MG63 (cell line): ENCODE measurements around the gene ATP8A1. TPM values are rescaled to one million over a fixed set of nuclear protein-coding genes. Genes with fewer than 3 reads are reported as not detected.

Experiments used
- DNase-seq: peaks from one replicate; pipeline ENCODE4 v3.0.0-alpha.2; 2020
- H3K27me3 ChIP-seq: fragments of 250-450 bp; sonication (Bioruptor Pico); 2 replicates; pipeline ENCODE4 v1.5.1; 2020; ENCODE audit warnings: mild to moderate bottlenecking, moderate library complexity
- H3K36me3 ChIP-seq: fragments of 250-450 bp; sonication (Bioruptor Pico); 2 replicates; pipeline ENCODE4 v1.5.1; 2020; ENCODE audit warnings: mild to moderate bottlenecking, moderate library complexity
- H3K4me3 ChIP-seq: fragments of 250-450 bp; sonication (Bioruptor Pico); 2 replicates; pipeline ENCODE4 v1.5.1; 2020; ENCODE audit warnings: mild to moderate bottlenecking, moderate library complexity
- H3K9me3 ChIP-seq: fragments of 250-450 bp; sonication (Bioruptor Pico); 2 replicates; pipeline ENCODE4 v1.5.1; 2020; ENCODE audit warnings: mild to moderate bottlenecking, moderate library complexity
- total RNA-seq: library from RNA; depleted of rRNA; stranded (reverse); fragments of >200 nt; shearing (Covaris generic); gene quantifications from 2 replicates; pipeline ENCODE4 v1.2.3, GENCODE V29; 2014; ENCODE audit warnings: low replicate concordance

The ATP8A1 gene
- total RNA-seq, 1 experiment from 2014 or later = 0.10 TPM

DNA sequence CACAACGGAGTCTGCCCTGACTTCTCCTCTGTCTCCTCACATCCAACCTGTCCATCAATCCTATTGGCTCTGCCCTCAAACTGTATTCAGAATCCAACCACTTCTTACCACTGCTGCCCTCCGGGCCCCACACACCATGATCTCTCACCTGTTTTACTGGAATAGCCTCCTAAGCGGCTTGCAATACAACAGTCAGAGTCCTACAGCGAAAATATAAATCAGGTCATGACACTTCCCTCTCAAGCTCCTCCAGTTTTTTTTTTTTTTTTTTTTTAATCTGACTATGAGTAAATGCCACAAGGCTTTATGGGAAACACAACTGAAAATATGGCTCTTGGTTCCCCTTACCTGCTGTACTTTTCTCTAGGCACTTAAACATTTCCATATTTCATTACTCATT, 216.8 kb downstream of the ATP8A1 start:
- Histone ChIP-seq H3K36me3 (no peaks in the 10 kb centered on the region), H3K9me3 (no peaks in the 10 kb centered on the region), H3K4me3 (no peak overlapping the region), H3K27me3 (no peaks in the 10 kb centered on the region)
- no peak for DNase-seq

DNA sequence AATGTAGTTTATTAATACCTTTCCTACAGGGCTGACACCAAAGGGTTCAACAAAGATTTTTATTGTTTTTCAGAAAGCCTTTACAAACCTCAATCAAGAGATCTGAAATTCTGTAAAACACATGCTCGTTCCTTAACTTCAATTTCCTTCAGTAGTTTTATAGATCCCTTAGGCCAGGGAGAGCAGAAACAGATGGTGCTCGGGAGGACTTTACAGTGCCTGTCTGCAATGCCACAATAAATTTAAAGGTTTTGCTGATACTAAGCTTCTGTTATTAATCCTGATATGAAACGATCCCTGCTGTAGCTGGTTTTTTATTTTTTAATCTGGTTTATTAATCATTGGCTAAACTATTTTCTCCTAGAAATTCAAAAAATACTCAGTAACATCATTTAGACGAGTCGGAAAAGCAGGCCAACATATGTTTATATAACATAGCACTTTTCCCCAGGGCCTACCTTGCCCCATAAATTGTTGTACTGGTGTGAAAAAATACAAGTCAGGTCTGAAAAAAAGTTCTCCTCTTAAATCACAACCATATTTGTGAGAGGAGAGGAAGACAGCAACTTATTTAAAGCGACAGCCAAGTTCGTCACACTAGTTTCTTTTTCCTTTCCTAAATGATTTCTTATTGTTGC, 219.9 kb downstream of the ATP8A1 start:
- Histone ChIP-seq H3K27me3 (no peaks in the 10 kb centered on the region), H3K4me3 (no peak overlapping the region), H3K9me3 (no peaks in the 10 kb centered on the region), H3K36me3 (no peaks in the 10 kb centered on the region)
- no peak for DNase-seq

DNA sequence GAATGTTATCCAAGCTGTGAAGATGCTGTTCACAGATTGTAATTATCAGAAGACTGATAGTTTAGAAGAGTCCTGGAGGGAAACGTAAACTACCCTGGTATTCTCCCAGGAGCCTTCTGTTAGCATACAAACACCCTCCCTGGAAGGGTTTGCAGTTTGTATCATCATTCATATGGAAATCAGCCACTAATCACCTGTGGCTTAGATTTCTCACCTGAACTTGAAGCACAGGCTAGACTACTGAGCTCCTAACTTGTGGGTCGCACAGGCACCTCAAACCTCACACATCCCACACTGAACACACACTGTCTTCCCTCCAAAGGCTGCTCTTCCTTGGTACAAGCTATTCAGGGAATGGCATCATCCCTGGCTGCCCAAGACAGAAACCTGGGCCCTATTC, 228.9 kb downstream of the ATP8A1 start:
- no peaks in the 10 kb centered on the region for H3K27me3 ChIP-seq
- H3K4me3 ChIP-seq = no peak overlapping the region
- H3K9me3 ChIP-seq = no peaks in the 10 kb centered on the region
- no peak for DNase-seq
- H3K36me3 ChIP-seq = no peaks in the 10 kb centered on the region

DNA sequence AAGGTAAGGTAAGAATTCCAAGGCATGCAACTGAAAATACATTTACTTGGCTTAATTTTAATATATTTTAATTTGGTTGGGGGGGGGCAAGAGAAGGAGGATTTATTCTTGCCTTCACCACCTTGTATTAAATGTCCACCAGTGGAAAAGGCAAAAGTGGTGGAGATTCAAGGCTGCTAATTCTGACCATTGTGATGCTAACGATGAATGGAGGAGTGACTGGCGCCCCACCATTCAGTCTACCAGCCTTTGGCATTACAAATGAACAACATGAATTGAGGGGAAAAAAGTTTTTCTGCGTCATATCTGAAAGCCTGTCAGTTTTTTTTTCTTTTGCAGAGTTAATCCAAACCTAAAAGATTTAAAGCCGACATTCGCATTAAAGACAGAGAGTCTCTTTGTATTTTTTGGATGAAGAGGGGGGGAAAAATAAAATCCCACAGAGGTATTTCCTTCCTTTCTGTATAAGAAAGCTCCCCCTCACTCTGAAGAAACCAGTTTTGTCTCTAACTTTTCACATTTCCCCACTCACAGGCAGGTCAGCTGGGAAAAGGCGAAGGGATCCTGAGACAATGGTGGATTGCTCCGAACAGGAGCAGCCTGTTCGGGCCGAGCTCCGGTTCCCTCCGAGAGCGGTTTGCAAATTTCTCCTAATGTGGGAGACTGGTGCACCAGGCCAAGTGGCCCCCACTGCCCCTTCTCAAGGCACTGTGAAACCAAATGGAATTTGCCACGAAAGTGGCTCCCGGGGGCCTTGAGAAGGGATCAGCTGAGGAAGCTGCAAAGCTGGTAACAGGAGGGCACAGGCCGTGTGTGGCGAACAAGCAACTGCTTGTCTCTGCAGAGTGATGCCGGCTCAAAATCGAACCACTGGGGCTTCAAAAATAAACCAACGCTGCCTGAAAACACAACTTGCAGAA, 231.5 kb downstream of the ATP8A1 start:
- Histone ChIP-seq H3K36me3 (no peaks in the 10 kb centered on the region), H3K9me3 (no peaks in the 10 kb centered on the region), H3K27me3 (no peaks in the 10 kb centered on the region), H3K4me3 (no peak overlapping the region)
- DNase-seq = no peak

DNA sequence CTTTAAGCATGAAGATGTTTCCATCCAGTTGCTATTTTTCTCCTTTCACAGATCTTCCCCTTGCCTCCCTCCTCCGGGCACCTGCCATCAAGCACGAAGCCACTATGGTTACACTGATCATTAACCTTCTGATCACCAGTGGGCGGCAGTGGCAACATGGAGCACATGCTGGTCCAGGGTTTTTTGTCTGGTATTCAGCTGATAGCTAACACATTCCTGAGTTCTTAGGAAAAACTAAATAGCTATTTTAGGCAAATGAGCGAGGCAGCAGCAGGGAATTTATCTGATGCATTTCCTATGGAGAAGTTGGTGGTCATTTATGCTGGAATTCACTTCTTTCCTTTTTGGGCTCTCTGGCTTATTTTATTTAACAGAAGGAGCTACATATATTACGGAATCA, 236.8 kb downstream of the ATP8A1 start:
- no peaks in the 10 kb centered on the region for H3K27me3 ChIP-seq
- no peaks in the 10 kb centered on the region for H3K36me3 ChIP-seq
- no peak for DNase-seq
- H3K4me3 ChIP-seq = no peak overlapping the region
- no peaks in the 10 kb centered on the region for H3K9me3 ChIP-seq

DNA sequence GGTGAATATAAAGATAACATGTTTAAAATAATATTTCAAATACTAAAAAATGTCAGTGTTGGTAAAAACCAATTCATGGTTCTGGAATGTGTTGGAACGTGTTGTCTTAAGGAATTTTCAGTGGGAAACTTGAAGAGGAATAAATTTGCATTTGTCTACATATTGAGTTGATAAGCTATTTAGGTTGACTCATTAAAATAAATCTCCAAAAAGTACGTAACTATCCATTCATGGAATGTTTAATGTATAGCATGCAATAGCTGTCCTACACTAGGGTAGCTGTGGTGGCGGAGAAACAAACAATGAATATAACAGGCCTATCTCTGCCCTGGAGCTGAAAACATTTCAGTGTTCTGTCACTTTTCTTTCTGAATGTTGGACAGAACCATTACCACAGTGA, 239.4 kb downstream of the ATP8A1 start:
- no peak for DNase-seq
- no peaks in the 10 kb centered on the region for H3K9me3 ChIP-seq
- H3K4me3 ChIP-seq = no peak overlapping the region
- no peaks in the 10 kb centered on the region for H3K36me3 ChIP-seq
- H3K27me3 ChIP-seq = no peaks in the 10 kb centered on the region

DNA sequence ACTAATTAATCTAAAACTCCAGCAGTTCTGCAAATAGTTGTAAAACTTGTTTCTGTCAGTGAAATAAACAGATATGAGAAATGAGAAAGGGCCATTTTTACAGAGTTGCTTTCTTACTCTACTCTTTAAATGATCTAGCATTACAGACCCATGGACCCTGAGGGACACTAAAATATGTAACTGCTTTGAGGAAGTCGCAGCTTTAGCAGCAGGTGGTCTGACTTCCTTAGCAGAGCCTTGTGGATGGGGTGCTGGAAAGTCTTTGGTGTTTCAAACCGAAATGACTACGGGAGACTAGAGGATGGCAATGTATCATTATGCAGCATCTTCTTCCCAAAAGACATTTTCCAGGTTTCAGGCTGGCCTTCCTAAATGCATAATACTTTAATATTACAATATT, 240.9 kb downstream of the ATP8A1 start:
- Histone ChIP-seq H3K4me3 (no peak overlapping the region), H3K9me3 (no peaks in the 10 kb centered on the region), H3K27me3 (no peaks in the 10 kb centered on the region), H3K36me3 (no peaks in the 10 kb centered on the region)
- no peak for DNase-seq

DNA sequence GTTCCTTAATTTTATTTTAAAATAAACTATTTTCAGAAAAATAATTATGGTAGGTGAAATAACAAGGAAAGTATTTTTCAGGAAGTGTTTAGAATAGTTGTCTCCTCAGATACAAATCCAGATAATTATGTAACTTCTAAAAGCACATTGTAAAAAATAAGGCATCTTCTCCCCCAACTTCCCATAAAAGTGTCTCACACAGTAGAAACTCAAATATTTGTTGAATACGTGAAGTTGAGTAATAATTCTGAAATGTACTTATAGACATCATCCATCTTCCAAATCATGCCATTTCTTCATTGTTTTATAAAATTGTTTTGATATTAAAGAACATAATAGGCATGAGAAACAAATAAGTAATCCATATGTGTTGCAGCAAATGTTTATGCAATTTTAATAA, 241.6 kb downstream of the ATP8A1 start:
- no peaks in the 10 kb centered on the region for H3K36me3 ChIP-seq
- H3K27me3 ChIP-seq = no peaks in the 10 kb centered on the region
- H3K4me3 ChIP-seq = no peak overlapping the region
- DNase-seq = no peak
- no peaks in the 10 kb centered on the region for H3K9me3 ChIP-seq

DNA sequence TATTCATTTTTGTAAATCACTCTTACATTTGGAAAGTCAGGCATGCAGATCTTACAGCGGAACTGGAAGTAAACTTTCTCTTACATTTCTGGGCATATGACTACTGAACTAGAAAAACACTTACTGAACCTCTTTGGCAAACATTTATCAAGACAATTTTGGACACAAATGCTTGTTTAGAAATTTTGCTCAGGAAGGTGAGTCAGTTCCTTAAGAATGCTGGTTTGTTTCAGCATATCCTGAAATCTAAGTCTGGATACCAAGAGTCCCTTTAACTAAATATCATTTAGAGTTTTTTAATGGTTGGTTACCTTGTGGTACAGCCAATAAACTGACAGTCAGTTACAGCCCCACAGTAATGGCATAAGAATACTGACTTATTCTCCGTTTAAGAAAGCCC, 244.7 kb downstream of the ATP8A1 start:
- H3K27me3 ChIP-seq = no peaks in the 10 kb centered on the region
- 0 out of 2 replicates have a peak overlapping the region, but pooled peaks have one; percentile 5 for H3K4me3 ChIP-seq
- DNase-seq = no peak
- no peaks in the 10 kb centered on the region for H3K36me3 ChIP-seq
- H3K9me3 ChIP-seq = no peaks in the 10 kb centered on the region

DNA sequence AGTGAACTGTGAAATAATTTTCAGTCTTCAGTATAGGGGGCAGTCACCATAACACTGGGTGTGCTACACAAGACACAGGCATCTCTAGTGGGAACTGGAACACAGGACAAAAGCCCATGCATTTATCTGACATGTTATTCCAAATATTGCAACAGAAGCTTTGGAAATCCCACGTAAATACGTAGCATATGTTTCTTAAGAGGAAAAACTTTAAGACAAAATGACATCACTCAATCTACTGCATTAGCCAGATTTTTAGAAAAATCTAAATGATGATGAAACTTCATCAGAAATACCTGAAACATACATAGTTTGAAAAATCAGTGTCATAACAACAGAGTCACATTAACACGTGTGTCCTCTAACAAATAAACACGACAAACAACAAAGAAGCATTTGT, 245.1 kb downstream of the ATP8A1 start:
- no peak for DNase-seq
- no peaks in the 10 kb centered on the region for H3K27me3 ChIP-seq
- 0 out of 2 replicates have a peak overlapping the region, but pooled peaks have one; percentile 5 for H3K4me3 ChIP-seq
- H3K9me3 ChIP-seq = no peaks in the 10 kb centered on the region
- no peaks in the 10 kb centered on the region for H3K36me3 ChIP-seq

DNA sequence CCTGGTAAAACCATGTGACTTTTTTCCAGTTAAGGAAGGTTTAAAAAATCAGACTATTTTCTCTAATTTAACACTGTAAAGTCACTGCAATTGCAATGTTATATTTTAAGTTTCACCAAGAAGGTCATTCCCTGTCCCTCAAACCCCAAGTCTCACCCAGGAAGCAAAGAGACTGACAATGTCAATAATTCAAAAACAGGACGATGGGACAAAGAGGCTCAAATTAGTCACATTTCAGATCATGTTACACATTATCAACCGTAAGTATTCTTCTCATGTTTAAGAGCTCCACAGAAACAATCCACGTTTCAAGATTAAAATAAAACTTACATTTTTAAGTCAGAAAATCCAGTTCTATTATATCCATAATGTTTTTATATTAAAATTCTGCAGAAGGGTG, 246.5 kb downstream of the ATP8A1 start:
- H3K4me3 ChIP-seq = no peak overlapping the region
- DNase-seq = no peak
- H3K27me3 ChIP-seq = no peaks in the 10 kb centered on the region
- no peaks in the 10 kb centered on the region for H3K36me3 ChIP-seq
- no peaks in the 10 kb centered on the region for H3K9me3 ChIP-seq

DNA sequence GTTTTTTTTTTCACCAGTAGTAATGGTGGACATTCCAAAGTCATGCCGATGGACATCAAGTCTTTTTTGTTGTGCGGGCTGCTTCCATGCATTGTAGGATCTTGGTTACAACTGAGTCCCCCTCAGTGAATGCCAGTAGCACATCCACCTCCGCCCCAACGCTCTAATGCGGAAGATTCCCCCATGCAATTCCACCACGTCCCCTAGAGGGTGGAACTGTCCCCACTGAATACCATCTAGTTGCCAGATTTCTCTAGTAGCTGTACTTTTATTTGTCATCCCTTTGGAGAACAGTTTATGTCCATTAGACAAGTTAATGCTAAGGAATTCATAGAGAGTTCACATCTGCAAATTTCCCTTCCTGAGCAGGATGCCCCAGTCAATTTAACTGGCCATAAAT, 252.9 kb downstream of the ATP8A1 start:
- Histone ChIP-seq H3K36me3 (no peaks in the 10 kb centered on the region), H3K4me3 (no peak overlapping the region), H3K9me3 (no peaks in the 10 kb centered on the region), H3K27me3 (no peaks in the 10 kb centered on the region)
- DNase-seq = no peak

DNA sequence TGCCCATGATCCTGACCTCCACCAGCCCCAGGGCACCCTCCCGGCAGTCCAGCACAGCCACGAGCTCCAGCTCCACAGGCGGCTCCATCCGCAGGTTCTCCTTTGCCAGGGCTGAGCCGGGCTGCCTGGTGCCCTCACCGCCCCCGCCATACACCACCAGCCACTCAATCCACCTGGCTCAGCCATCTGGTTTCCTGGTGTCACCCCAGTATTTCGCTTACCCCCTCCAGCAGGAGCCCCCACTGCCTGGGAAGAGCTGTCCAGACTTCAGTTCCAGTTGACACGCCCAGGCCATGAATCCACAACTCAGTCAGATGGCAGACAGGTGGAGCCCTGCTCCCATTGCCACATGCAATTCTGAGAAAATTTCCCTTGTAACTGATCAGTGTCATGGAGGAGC, 255.7 kb downstream of the ATP8A1 start:
- Histone ChIP-seq H3K36me3 (no peaks in the 10 kb centered on the region), H3K4me3 (no peak overlapping the region), H3K27me3 (no peaks in the 10 kb centered on the region), H3K9me3 (no peaks in the 10 kb centered on the region)
- DNase-seq = no peak

DNA sequence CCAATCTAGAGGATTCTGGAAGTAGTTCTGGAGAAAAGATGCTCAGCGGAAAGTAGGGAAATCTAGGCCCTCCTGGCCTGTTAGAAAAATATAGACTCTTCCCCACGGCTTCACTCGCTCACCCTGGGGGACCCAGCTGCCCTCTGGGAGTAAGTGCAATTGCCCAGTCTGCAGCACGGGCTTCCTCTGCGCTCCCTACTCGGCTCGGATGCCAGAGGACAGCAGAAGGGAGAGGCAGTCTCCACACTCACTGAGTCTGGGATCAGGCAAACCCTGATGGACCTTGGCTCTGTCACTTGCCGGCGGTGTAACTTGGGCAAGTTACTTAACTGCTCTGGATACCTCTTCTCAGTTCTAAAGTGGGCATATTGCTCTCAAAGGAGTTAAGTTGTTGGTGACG, 257.5 kb downstream of the ATP8A1 start:
- no peak for DNase-seq
- no peaks in the 10 kb centered on the region for H3K36me3 ChIP-seq
- no peaks in the 10 kb centered on the region for H3K9me3 ChIP-seq
- no peaks in the 10 kb centered on the region for H3K27me3 ChIP-seq
- no peak overlapping the region for H3K4me3 ChIP-seq

DNA sequence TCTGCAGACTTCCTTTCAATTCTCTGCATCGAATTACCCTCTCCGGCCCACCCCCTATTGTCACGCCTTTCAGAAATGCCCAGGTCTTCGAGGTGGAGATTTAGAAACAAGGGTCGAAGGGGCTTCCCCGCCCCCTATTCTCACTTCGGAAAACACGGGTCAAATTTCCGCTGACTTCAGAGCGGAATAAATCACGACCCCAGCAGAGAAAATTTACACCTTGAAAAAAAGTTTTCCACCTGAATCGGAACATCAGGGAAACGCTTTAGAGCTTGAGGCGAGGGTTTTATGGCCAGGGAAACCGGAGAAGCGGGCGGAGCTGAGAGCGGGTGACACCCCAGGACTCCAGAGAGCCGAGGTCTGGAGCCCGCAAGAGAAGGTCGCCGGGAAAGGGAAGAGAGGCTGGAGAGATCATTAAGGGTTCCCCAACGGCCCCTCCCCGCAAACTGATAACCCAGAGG, 258.0 kb downstream of the ATP8A1 start:
- no peaks in the 10 kb centered on the region for H3K36me3 ChIP-seq
- peak overlapping the region; percentile 54 for H3K4me3 ChIP-seq
- H3K9me3 ChIP-seq = no peaks in the 10 kb centered on the region
- DNase-seq = no peak
- H3K27me3 ChIP-seq = no peaks in the 10 kb centered on the region

DNA sequence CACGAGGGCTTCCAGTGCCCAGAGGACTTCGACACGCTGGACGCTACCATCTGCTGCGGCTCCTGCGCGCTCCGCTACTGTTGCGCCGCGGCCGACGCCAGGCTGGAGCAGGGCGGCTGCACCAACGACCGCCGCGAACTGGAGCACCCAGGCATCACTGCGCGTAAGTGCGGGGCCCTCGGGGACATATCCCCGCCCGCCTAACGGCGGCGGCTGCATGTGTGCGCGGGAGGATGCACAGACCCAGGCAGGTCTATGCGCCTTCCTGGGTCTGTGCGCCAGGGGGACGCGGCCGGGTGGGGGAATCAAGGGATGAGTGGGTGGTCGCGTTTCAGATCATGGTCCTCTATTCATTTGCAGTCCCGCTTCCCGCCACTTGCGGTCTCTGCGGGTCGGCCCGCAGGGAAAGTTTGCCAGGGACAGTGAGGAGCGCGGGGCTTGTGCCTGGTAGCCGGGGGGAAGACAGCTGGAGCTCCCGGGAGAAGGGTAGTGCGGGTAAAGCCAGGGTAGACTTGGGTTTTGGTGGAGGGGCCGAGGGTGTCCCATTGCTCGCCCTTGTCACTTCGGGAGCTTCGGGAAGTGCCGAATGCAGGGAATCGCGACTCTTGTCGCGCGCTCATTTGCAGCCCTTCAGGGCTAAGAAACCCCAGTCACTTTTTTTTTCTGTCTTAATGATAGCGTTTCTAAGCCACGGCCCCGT, 258.6 kb downstream of the ATP8A1 start:
- DNase-seq = peak; percentile 50

DNA sequence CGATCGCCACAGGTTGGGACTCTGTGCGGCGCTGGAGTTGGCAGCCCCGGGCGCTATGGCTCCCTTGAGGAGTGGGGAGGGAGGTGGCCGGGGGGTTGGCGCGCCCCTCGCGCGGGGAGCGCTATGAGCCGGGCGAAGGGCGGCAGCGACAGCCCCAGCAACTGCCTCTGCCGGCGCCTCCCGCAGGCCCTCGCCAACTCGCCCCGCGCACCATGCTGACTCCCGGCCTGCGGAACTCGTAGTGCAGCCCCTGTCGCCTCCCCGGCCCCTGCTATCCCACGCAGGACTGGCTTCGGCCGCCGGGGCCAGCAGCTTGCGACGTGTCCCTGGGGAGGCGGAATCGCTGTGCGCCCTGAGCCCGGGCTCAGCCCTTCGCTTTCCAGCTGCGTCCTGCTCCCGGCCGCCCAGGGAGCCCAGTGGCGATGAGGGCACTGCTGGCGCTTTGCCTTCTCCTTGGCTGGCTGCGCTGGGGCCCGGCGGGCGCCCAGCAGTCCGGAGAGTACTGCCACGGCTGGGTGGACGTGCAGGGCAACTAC, 259.2 kb downstream of the ATP8A1 start:
- Histone ChIP-seq H3K27me3 (no peaks in the 10 kb centered on the region), H3K4me3 (peak overlapping the region; percentile 54), H3K9me3 (no peaks in the 10 kb centered on the region), H3K36me3 (no peaks in the 10 kb centered on the region)
- no peak for DNase-seq

More for the DNA sequence above, 258.6 kb downstream of the ATP8A1 start:
- Histone ChIP-seq H3K36me3 (no peaks in the 10 kb centered on the region), H3K4me3 (peak overlapping the region; percentile 54), H3K27me3 (no peaks in the 10 kb centered on the region), H3K9me3 (no peaks in the 10 kb centered on the region)
